H1 (cell line): ENCODE results near the gene ZNF839.

Experiments
- CBX5 ChIP-seq: fragments of 300-800, 300-1000 bp; sonication (generic); IDR thresholded peaks from 2 replicates; pipeline ENCODE4 v1.7.1; 2016; ENCODE audit warnings: antibody characterized with exemption, low read length, low read depth
- EGR1 ChIP-seq: IDR thresholded peaks from 2 replicates; pipeline ENCODE4 v1.6.1; 2011; ENCODE audit warnings: low read depth, low read length, borderline replicate concordance
- EP300 ChIP-seq, 2 experiments: IDR thresholded peaks; 1 replicate in 1 of 2; 2 replicates in 1 of 2; pipeline ENCODE4 v1.6.1; 2011 to 2012; ENCODE audit warnings: low read depth in 2 of 2, low read length in 2 of 2, mild to moderate bottlenecking in 2 of 2, borderline replicate concordance in 1 of 2, inconsistent platforms in 1 of 2, moderate library complexity in 1 of 2
- EZH2 ChIP-seq: fragments of 200-600 bp; sonication (generic); IDR thresholded peaks from 2 replicates; pipeline ENCODE4 v1.7.1; 2012; ENCODE audit warnings: low read depth, mild to moderate bottlenecking, moderate library complexity, low read length, inconsistent platforms; ENCODE audit not compliant: severe bottlenecking
- FOSL1 ChIP-seq: IDR thresholded peaks from 2 replicates; pipeline ENCODE4 v1.6.1; 2011; ENCODE audit warnings: mild to moderate bottlenecking, low read depth, low read length, moderate library complexity; ENCODE audit not compliant: insufficient read depth
- POLR2A ChIP-seq, 2 experiments: IDR thresholded peaks; 1 replicate in 1 of 2; 2 replicates in 1 of 2; pipeline ENCODE4 v1.6.1; 2011; ENCODE audit warnings: low read depth in 2 of 2, low read length in 2 of 2, mild to moderate bottlenecking in 2 of 2; ENCODE audit errors: control extremely low read depth in 1 of 2
- POLR2AphosphoS5 ChIP-seq: IDR thresholded peaks from 2 replicates; pipeline ENCODE4 v1.6.1; 2011; ENCODE audit warnings: low read depth, low read length
- RFX5 ChIP-seq: IDR thresholded peaks from 2 replicates; pipeline ENCODE4 v1.6.1; 2011; ENCODE audit warnings: low read depth, low read length, improper control_type of control experiment, borderline replicate concordance
- SIN3A ChIP-seq, 2 experiments: IDR thresholded peaks in 1 of 2; conservative IDR thresholded peaks in 1 of 2; 2 replicates each; pipeline ENCODE4 v1.6.1; 2011 to 2012; ENCODE audit warnings: low read length in 2 of 2, improper control_type of control experiment in 1 of 2, low read depth in 1 of 2, mild to moderate bottlenecking in 1 of 2
- SRF ChIP-seq: IDR thresholded peaks from 2 replicates; pipeline ENCODE4 v1.6.1; 2011; ENCODE audit warnings: mild to moderate bottlenecking, low read depth, low read length, moderate library complexity
- TBP ChIP-seq: IDR thresholded peaks from 2 replicates; pipeline ENCODE4 v1.6.1; 2011; ENCODE audit warnings: low read depth, low read length, improper control_type of control experiment
- TEAD4 ChIP-seq: IDR thresholded peaks from 2 replicates; pipeline ENCODE4 v1.6.1; 2012; ENCODE audit warnings: low read depth, low read length, inconsistent platforms, mixed read lengths
- TF ChIP-seq, protein P1 (sequence below): IDR thresholded peaks from 2 replicates; pipeline ENCODE4 v1.6.1; 2012; ENCODE audit warnings: inconsistent platforms
- TF ChIP-seq, protein P2 (sequence below), 3 experiments: IDR thresholded peaks; 1 replicate in 2 of 3; 2 replicates in 1 of 3; pipeline versions ENCODE4 v1.5.1 to v1.6.1; 2011; ENCODE audit warnings: low read length in 3 of 3, mild to moderate bottlenecking in 3 of 3, inconsistent platforms in 2 of 3, low read depth in 1 of 3, moderate library complexity in 1 of 3; ENCODE audit not compliant: insufficient read depth in 1 of 3; ENCODE audit errors: control extremely low read depth in 1 of 3

DNA sequence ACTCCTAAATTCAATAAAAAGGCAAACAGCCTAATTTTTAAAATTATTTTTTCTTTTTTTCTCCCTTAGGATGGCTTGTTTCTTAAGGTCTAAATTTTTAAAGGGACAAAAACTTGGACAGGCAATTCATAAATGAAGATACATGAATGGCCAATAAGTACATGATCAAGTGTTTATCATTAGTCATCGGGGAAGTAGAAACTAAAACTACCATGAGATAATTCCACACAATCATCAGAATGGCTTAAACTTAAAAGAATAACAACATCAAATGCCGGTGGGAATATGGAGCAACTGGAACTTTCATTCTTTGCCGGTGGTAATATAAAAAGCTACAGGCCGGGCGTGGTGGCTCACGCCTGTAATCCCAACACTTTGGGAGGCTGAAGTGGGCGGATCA, 43.7 kb upstream of the ZNF839 start:
- no peak for TF ChIP-seq EGR1
- TF ChIP-seq, protein P1, sequence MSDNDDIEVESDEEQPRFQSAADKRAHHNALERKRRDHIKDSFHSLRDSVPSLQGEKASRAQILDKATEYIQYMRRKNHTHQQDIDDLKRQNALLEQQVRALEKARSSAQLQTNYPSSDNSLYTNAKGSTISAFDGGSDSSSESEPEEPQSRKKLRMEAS, result no peak
- TF ChIP-seq RFX5, result no peak
- TF ChIP-seq SIN3A (conservative IDR thresholded peaks at IDR 0.05 in 1 of 2, IDR thresholded peaks at IDR 0.05 in 1 of 2; ENCODE audit: low read depth in 1 of 2, low read length in 2 of 2), result no peak
- TF ChIP-seq FOSL1, result no peak
- no peak for TF ChIP-seq SRF
- TF ChIP-seq, protein P2, sequence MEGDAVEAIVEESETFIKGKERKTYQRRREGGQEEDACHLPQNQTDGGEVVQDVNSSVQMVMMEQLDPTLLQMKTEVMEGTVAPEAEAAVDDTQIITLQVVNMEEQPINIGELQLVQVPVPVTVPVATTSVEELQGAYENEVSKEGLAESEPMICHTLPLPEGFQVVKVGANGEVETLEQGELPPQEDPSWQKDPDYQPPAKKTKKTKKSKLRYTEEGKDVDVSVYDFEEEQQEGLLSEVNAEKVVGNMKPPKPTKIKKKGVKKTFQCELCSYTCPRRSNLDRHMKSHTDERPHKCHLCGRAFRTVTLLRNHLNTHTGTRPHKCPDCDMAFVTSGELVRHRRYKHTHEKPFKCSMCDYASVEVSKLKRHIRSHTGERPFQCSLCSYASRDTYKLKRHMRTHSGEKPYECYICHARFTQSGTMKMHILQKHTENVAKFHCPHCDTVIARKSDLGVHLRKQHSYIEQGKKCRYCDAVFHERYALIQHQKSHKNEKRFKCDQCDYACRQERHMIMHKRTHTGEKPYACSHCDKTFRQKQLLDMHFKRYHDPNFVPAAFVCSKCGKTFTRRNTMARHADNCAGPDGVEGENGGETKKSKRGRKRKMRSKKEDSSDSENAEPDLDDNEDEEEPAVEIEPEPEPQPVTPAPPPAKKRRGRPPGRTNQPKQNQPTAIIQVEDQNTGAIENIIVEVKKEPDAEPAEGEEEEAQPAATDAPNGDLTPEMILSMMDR (IDR thresholded peaks at IDR 0.05; ENCODE audit: control extremely low read depth in 1 of 3, insufficient read depth in 1 of 3, low read depth in 1 of 3, low read length in 3 of 3), result no peak
- no peak for TF ChIP-seq POLR2AphosphoS5
- no peak for TF ChIP-seq EP300 (IDR thresholded peaks at IDR 0.05; ENCODE audit: borderline replicate concordance in 1 of 2, low read depth in 2 of 2, low read length in 2 of 2)
- TF ChIP-seq TBP, result no peak
- no peak for TF ChIP-seq CBX5
- TF ChIP-seq POLR2A (IDR thresholded peaks at IDR 0.05; ENCODE audit: control extremely low read depth in 1 of 2, low read depth in 2 of 2, low read length in 2 of 2), result no peak
- no peak for TF ChIP-seq EZH2
- no peak for TF ChIP-seq TEAD4
